Measurements from ENCODE around the gene SORCS2. TPM values are rescaled to one million over a fixed set of nuclear protein-coding genes. Genes with fewer than 3 reads are reported as not detected.

The SORCS2 gene
- total RNA-seq, 1 donor from 2014 or later: 13.4 TPM

- H3K36me3 Mint-ChIP-seq: no peaks in the 10 kb centered on the region
- peak overlapping the region; percentile 28 for H3K27ac Mint-ChIP-seq
- H3K27me3 Mint-ChIP-seq: no peaks in the 10 kb centered on the region
- no peaks in the 10 kb centered on the region for H3K9me3 Mint-ChIP-seq
- no peak for DNase-seq (ENCODE audit: extremely low spot score, unreplicated experiment)
- H3K4me1 Mint-ChIP-seq (ENCODE audit: unreplicated experiment): peaks cover 27% of the 10 kb centered on the region
- no peak overlapping the region for H3K4me3 Mint-ChIP-seq
- no peak for TF ChIP-seq CTCF (conservative IDR thresholded peaks at IDR 0.05)
Observed at GRCh38 chr4:7366180-7366945, 174.0 kb downstream of the SORCS2 start.

- peaks cover 33% of the 10 kb centered on the region for H3K4me1 Mint-ChIP-seq (ENCODE audit: unreplicated experiment)
- H3K4me3 Mint-ChIP-seq: no peak overlapping the region
- no peaks in the 10 kb centered on the region for H3K27me3 Mint-ChIP-seq
Observed at GRCh38 chr4:7366954-7367353, 174.6 kb downstream of the SORCS2 start.

GRCh38 chr4:7367406-7367805 lies 175.1 kb downstream of the SORCS2 start:
- H3K4me1 Mint-ChIP-seq (ENCODE audit: unreplicated experiment): peaks cover 36% of the 10 kb centered on the region
- H3K36me3 Mint-ChIP-seq: no peaks in the 10 kb centered on the region
- TF ChIP-seq CTCF (conservative IDR thresholded peaks at IDR 0.05): no peak
- no peak for DNase-seq (ENCODE audit: extremely low spot score, unreplicated experiment)
- H3K27ac Mint-ChIP-seq: peak overlapping the region; percentile 18
- no peak overlapping the region for H3K4me3 Mint-ChIP-seq
- no peaks in the 10 kb centered on the region for H3K9me3 Mint-ChIP-seq
- no peaks in the 10 kb centered on the region for H3K27me3 Mint-ChIP-seq

More at GRCh38 chr4:7366954-7367353, 174.6 kb downstream of the SORCS2 start:
- no peak for TF ChIP-seq CTCF (conservative IDR thresholded peaks at IDR 0.05)
- Mint-ChIP-seq H3K27ac (no peak overlapping the region), H3K36me3 (no peaks in the 10 kb centered on the region), H3K9me3 (no peaks in the 10 kb centered on the region)
- DNase-seq (ENCODE audit: extremely low spot score, unreplicated experiment): no peak

GRCh38 chr4:7367864-7368277 lies 175.5 kb downstream of the SORCS2 start:
- H3K4me3 Mint-ChIP-seq: no peak overlapping the region
- H3K27ac Mint-ChIP-seq: peak overlapping the region; percentile 18
- TF ChIP-seq CTCF (conservative IDR thresholded peaks at IDR 0.05): no peak
- no peak for DNase-seq (ENCODE audit: extremely low spot score, unreplicated experiment)
- H3K36me3 Mint-ChIP-seq: no peaks in the 10 kb centered on the region
- H3K9me3 Mint-ChIP-seq: no peaks in the 10 kb centered on the region
- no peaks in the 10 kb centered on the region for H3K27me3 Mint-ChIP-seq
- H3K4me1 Mint-ChIP-seq (ENCODE audit: unreplicated experiment): peaks cover 40% of the 10 kb centered on the region

- no peak for DNase-seq (ENCODE audit: extremely low spot score, unreplicated experiment)
- H3K27ac Mint-ChIP-seq: no peak overlapping the region
- H3K4me1 Mint-ChIP-seq (ENCODE audit: unreplicated experiment): peaks cover 42% of the 10 kb centered on the region
- no peak overlapping the region for H3K4me3 Mint-ChIP-seq
- TF ChIP-seq CTCF (conservative IDR thresholded peaks at IDR 0.05): no peak
- no peaks in the 10 kb centered on the region for H3K36me3 Mint-ChIP-seq
- no peaks in the 10 kb centered on the region for H3K27me3 Mint-ChIP-seq
- no peaks in the 10 kb centered on the region for H3K9me3 Mint-ChIP-seq
Observed at GRCh38 chr4:7368296-7368695, 176.0 kb downstream of the SORCS2 start.
